GM21619 (cell line): ENCODE results near the gene KRT35.

ENCODE experiments used
- ATAC-seq: cut with Tn5 transposase; IDR thresholded peaks from one replicate; pipeline ENCODE4 v1.9.1; 2021; ENCODE audit not compliant: unreplicated experiment

The KRT35 gene

DNA sequence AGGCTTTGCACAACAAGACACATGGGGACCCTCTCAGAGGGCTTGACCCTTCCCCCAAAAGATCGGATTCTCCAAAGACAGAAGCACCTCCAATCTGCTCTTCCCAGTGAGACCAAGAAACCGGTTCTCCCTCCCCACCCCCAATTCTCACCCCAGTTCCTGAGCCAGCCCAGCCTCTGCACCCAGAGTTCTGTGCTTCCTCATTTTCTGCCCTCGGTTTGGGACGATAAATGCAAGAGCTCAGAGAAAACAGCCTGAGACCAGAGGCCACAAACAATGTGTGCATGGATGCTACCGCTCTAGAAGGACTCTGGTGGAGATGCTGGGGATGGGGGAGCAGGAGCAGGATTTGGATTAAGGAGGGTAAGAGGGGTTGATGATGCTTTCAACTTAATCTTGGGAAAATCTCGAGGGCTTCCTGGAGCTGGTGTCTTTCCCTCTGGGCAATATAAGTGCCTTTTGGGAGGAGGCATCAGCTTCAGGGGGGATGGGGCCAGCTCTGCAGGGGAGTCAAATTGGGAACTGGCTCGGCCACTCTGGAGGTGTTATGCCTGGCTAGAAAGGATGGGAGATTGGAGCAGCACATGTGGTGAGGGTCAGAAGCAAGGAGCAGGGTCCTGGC lies 31.7 kb upstream of the KRT35 start:
- no peak for ATAC-seq

DNA sequence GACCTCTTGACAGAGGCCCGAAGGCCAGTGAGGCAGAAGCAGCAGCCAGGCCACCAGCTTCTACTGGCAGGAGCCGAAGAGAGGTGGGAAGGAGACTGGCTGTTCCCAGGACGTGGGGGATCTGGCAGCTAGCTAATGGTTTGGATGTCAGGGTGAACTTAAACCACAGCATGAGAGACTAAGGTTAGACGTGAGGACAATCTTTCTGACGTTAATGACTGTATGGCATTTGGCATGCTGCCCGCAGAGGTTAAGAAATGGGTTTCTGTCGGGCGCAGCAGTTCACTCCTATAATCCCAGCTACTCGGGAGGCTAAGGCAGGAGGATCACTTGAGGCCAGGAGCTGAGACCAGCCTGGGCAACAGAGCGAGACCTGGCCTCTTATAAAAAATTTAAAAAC lies 30.8 kb upstream of the KRT35 start:
- ATAC-seq = no peak

DNA sequence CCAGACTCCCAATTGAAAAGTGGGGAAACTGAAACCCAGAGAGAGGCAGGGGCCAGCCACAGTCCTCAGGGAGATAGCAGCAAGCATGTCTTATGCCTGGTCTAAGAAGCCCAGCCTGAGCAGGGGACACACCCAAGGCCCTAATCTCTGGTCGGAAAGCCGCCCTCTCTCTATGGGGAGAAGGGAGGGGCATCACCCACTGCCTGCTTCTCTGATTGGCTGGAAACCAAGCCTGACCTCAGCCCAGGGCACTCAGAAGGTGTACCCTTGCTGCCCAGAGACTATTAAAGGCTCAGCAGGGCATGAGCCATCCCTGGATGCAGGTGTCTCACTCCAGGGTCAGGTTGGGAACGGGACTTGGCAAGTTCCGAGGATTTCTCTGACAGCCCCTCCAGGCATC lies 30.2 kb upstream of the KRT35 start:
- no peak for ATAC-seq

DNA sequence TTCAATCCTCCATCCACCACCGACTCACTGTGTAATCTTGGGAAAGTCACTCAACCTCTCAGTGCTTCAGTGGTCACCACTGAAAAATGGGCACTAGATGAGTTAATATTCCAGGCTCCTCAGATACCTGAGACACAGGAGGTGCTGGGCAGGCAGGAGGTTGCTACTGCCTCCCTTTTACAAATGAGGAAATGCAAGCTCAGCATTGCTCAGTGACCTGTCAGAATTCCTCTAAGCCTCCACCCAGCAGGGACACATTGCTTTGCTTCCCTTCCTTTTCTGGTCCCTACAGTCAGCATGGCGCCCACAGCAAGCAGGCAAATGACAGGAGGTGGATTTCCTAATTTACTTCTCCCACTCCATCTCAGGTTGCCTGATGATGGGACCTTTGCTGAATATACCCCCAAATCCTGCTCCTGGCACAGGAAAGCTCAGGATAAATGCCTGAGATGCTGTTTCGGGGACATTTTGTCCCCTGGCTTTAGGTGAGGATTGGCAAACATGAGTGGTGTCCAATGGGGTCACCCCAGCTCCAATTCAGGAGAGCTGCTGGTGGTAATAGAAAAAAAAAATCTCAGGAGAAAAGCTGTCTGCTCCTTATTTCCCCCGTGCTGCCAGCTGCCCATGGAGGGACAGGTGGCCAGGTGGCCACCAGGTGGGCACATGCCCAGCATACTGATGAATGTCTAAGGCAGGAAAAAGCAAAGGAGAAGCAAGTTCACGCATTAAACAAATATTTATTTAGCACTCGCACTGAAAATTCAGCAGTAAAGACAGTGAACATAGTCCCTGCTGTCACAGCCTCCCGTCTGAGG lies 29.5 kb upstream of the KRT35 start:
- no peak for ATAC-seq

DNA sequence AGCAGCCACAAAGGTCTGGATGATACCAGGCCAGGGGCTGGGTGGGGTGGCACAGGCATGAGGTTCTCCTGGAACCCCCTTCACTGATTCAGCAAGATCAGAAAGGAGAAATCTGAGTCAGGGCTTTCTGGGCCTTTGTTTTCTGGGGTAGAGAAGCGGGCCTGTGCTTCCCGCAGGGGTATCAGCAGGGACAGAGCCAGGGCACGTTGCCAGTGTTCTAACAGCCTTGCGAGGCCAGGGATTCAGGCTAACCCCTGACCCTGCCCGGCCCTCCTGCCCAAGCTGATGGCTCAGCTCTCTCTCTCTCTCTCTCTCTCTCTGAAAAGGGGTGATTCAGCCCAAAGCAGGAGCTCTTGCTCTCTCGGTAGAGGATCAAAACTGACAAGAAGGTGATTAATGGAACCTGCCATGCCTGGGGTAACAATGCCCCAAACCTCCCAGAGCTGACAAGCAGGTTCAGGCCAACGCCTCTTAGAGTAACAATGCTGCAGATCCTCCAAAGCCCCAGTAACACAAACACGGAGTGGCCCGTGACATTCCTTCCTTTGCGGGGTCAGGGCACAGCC lies 26.4 kb upstream of the KRT35 start:
- ATAC-seq = no peak

DNA sequence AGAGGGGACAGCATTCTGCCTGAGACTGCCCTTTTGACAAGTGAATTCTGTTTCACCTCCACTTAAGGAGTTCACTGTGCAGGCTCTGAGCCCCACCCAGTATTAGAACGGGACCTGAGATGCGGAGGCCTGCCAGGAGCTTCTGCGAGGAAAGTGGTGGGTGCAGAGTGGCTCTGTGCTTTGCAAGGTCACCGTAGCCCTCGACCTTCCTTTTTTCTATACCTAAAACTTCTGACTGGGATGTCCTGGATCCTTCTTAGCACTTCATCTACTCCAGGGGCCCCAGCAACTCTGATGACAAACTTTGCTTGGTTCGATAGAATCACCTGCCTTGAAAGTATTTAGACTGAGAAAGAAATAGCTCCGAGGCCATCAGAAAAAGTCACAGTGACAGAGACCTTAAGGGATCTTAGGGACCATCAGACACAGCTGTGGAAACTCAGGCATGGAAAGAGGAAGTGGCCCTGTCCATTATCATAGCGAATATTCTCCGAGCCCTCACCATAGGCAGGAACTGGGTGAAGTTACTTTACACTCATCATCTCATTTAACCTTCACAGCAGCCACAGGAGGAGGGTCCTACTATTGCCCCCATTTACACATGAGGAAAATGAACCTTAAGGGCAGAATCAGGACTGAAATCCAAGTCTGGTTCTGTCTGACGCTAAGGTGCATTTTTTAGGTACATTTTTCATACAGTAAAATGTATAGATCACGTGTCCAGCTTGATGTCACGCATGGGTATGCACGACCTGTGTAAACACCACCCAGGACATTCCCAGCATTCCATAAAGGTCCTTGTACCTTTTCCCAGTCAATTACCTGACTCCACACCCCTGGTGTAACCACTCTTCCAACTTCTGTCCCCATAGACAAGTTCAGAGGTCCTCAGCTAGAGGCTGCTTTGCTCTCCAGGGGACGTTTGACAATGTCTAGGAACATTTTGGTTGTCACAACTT lies 25.1 kb upstream of the KRT35 start:
- ATAC-seq = no peak

DNA sequence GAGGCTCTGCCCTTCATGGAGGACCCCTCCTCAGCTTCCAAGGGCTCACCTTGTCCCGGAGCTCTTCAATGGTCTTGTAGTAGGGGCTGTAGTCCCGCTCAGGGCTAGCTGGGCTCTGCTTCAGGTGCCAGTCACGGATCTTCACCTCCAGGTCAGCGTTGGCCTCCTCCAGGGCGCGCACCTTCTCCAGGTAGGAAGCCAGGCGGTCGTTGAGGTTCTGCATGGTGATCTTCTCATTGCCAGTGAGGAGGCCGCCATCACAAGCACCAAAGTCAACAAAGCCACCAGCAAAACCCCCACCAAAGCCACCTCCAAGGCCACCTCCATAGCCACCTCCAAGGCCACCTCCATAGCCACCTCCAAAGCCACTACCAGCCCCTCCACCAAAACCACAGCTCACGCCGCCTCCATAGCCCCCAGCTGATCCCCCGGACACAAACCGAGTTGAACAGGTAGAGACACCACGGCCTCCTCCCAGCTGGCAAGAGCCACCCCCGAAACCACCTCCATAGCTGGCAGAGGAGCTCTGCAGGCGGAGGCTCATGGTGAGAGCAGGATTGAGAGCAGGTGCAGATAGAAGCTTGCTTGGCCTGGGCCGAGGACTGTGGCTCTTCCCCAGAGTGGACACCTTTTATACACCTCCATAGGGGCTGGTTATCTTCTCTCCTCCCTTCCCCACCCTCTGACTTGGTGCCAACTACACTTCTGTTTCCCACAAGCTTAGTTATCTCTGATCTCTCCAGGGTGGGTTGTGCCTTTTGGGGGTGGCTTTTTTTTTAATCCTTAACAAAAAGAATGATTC lies 24.3 kb upstream of the KRT35 start, which contains the start of gene KRT13:
Gene KRT13 (minus strand): TSS at position 606 of the 802 bp plus-strand sequence. CDS start 62 bp downstream, at position 544.
- no peak for ATAC-seq

DNA sequence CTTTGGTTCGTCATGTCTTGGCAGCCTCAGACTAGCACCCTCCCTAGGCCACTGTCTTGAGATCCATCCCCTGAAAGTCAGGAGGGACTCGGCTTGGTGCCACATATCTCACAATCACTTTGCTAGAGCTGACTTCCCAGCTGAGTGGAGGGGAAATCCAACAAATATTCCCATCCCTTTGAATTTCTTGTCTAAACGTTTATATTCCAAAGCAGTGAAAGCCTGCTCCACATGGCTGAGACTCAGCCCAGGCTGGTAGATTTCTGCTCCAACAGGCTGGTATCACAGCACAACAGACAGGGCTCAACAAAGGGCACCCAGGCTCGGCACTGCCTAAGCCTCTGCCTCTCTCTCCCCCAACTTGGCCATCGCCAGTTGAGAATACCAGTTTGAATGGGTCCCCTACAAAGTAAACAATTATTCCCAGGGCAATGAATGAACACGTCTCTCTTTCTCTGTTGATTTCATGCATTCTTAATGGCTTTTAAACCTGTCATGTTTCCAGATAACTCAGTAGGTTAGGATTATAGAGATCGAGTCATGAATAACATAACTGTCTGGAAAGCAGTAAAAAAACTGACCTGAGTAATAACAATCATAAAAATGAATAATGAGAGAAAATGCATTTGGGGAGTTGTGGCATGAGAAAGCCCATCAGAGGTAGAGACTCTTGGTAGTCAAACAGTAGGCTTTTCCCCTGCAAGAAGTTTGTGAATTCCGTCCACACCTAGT lies 23.5 kb upstream of the KRT35 start:
- no peak for ATAC-seq

DNA sequence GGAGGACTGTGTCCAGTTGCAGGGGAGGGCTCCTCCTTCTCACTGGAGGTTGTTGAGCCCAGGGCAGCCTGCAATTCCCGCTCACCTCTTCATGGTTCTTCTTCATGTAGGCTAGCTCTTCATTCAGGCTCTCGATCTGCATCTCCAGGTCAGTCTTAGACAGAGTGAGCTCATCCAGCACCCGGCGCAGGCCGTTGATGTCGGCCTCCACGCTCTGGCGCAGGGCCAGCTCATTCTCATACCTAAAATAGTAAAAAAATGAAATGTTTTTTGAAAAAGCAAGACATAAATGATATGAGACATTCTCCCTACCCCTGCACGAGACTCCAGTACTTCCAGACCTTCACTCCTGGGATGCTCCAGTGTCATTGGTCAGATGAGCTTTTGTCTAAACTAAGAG lies 22.3 kb upstream of the KRT35 start:
- no peak for ATAC-seq

DNA sequence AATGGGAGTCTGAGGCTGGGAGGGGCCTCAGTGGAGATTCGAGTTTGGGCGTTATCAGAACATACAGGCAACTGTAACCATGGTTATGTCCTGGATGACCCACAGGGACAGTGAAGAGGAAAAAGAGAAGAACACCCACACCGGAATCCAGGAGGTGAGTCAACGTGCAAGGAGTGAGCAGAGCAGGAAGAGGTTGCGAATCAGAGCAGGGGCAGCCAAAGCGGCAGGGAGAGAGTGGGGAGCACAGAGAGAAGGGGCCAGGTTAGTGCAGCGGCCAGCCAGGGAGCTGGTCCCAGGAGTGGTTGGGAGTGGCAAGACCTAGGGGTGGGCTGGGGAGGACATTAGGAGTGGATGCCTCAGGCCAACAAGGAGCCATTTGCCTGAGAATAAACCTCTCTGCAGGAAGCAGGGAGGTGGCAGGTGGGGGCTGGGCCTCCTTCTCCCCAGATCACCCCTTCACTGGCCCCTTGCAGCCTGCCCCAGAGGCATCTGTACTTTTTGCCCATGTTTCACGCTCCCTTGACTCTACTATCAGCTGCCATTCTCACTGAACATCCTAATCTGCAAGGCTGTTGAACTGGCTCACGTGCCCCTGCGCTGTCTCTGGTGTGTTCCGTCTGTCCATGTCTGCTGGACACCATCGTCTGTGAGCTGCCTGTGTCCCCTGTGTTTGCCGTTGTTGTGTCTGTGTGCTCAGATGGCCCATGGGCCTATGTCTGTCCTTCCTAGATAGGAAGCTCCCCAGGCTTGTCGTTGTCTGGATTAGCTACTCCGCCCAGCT lies 19.4 kb upstream of the KRT35 start:
- ATAC-seq = no peak

DNA sequence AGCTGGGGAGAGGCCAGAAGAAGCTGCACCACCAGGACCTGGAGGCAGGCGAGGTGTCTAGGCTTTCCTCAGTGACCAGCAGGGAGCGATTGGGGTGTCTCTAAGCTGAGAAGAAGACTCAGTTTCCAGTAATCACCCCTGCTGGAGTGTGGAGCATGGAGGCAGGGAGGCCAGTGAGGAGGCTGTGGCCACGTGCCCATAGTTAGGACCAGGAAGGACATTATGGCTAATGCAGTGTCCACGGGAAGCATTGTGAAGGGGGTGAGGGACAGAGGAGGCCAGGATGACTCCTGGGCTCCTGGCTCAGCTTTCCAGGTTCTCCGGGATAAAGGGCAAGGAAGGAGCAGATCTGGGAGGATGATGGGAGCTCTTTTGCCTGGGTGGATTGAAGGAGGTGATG lies 18.8 kb upstream of the KRT35 start:
- ATAC-seq = no peak

DNA sequence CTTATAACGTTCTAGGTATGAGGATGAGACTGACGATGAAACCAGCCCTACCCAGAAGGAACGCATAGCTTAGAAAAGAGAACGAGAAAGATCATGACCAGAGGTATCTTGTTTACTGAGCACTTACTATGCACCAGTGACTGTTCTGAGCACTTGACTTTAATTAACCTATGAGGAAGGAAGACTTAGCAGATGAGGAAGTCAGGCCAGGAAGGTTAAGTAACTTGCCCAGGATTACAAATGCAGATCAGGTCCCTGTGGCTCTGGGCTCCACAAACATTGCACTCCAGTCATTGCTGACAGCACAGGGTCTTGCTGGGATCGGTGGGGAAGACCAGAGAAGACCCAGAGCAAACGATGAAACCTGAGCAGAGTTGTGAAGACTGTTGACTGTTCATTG lies 17.3 kb upstream of the KRT35 start:
- ATAC-seq = no peak

DNA sequence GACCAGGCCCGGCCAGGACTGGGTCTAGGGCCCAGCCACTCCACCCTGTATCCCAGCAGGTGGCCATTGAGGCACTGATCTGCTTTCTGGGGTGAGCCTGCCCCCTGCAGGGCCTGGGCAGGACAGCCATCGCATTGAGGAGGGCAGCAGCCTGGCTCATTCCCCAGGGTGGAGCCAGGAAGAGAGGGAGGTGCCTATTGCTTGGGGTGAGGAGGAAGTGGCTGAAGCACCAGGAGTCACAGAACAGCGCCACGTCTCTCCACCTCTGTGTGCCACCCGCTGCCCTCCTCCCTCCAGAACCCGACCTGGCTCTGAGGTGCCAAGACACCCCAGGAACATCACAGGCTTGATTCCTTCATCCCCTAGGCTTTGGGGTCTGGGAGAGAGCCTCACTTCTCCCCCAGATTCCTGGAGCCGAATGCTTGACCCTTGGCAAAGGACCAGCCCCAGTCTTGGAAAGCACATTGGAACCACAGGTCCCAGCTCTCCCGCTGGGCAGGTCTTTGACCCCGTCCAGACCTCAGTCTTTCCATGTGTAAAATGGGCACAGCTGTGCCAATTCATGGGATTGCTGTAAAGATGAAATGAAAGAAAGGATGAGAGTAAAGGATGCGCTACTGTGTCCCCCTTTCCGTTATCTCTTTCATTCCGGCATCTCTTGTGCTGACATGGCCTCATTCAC lies 16.0 kb upstream of the KRT35 start:
- ATAC-seq = peak; percentile 61

DNA sequence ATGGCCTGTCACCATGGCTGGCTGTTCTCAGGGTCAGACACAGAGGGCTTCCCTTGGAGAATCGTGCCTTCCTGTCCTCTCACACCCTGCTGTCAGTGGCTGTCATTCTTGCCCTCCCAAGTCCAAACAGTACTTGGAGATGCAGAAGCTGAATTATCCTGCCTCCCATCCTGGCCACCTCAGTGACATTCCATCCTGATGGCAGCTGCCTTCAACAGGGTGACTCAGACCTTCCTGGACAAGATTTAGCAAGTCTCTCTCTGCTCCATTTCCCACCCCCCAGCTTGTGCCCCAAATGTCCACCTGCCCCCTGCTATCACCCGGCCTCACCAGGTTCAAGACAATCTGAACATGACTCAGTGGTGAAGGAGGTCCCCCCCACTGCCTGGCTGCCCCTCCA lies 13.6 kb upstream of the KRT35 start:
- no peak for ATAC-seq

DNA sequence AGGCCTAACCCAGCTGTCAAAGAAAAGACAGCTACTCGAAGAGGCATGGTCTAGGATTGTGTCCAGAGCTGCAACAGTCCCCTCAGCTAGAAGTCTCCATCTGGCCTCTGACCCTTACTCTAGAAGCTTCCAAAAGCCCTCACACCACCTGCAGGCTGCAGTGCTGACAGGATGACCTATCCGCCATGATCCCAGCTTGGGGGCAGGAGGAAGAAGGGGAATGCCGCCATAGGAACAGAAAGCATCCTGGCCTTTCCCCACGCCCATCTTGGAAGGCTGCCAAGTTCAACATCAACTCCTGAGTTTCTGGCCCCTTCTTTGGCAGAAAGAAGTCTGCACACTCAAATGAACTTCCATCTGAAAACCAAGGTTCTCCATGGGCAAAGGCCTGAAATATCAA lies 11.8 kb upstream of the KRT35 start:
- ATAC-seq = no peak

DNA sequence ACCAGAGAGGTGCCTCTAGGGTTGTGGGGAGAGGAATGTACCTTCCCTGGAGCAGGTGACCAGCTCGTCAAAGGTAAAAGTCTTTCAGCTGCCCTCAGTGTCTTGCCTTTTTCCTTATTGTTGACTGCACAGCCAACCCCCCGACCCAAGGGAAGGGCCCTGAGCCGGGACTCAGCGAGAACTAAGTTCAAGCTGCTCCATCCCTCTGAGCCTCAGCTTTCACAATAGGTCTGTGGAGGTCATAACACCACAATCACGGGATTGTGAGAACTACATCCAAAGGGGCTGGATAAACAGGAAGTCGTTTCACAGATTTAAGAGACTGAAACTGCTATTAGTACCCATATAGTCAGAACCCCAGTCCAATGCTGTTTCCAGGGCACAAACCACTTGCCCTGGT lies 11.4 kb upstream of the KRT35 start:
- ATAC-seq = no peak

DNA sequence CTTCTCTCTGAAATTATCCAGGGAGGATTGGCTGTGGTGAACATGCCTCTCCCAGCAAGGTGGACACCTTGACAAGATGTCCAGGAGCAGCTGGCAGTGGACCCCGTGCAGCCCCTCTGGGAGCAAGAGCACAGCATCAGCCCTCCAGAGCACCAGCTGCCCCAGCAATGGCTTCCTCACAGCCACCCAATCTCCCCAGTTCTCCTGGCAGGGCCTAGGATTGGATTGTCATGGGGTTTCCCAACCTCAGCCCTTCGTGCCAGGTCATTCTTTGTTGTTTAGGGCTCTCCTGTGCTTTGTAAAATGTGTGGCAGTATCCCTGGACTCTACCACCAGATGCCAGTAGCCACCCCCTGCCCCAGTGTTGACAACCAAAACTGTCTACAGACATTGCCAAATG lies 10.5 kb upstream of the KRT35 start:
- no peak for ATAC-seq
